ENCODE measurements around the gene SDK2.

Gene SDK2

DNA sequence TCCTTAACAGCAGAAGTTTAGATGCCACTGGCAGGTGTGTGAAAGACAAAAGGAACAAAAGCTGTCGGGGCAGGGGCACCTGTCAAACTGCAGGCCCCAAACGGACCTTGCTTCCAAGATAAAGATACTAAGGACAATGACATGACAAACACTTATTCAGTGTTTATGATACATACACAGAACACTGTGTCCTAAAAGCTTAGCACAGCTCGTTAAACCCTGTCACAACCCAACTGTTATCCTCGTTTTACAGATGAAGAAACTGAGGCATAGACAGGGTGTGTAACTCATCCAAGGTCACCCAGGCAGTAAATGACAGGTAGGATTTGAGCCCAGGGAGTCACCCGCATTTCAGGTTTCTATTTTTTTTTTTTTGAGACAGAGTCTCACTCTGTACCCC lies 9.6 kb downstream of the SDK2 start:
- DNase-seq (ENCODE audit: low read depth) = no peak

DNA sequence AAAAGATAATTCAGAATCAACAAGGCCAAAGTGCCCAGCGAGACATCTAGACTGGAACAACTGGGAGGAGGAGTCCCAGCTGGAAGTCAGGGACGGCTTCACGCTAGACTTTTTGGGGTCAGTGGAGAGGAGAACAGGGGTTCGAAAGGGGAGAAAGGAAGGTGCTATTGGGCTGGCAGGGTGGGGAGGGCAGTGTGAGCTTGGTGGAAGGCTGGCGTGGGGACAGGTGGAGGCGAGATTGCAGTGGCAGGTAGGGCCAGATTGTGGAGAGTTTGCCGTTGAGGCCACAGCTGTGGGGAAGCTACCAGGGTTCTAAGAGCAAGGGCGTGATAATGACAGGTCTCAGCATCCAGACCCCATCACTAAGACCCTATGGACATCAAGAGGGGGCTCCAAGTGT lies 10.5 kb downstream of the SDK2 start:
- DNase-seq (ENCODE audit: low read depth) = no peak

DNA sequence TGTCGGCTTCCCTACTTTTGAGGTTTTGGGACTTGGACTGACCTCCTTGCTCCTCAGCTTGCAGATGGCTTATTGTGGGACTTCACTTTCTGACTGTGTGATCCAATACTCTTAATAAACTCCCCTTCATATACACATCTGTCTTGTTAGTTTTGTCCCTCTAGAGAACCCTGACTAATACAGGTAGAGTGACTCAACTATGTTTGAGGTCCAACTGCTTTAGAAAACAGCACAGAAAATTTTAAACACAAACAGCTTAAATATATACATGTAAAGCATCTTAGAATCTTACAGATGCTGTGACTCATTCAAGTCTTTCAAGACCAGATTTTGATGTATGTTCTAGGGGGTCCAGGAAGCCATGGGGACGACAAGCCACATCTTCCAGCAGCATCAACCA lies 11.7 kb downstream of the SDK2 start:
- no peak for DNase-seq (ENCODE audit: low read depth)

DNA sequence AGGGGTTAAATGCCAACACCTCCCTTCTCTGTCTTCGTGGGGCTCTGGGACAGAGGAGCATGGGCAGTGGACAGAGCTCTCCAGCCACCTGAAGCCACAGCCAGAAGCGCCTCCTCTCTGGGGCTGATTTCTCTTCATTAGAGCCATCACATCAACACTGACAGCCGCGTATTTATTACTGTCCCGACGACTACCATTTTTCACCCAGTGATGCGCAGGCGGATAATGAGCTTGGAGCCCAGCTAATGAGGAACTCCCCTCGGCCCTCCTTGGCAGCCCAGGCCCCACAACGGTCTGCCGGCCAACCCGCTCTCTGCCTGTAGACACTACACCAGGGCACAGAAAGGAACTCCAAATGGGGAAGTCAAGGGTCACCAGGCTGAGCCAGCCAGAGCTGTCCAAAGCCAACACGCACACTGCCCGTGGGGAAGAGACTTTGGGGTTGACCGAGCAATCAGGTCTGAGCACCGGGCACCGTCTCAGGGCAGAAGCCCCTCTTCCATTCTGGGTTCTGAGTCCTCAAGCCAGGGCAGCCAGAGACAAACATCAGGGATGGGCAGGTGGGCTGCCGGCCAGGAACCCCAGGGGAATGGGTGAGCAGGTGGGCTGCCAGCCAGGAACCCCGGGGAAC lies 13.2 kb downstream of the SDK2 start:
- no peak for DNase-seq (ENCODE audit: low read depth)

DNA sequence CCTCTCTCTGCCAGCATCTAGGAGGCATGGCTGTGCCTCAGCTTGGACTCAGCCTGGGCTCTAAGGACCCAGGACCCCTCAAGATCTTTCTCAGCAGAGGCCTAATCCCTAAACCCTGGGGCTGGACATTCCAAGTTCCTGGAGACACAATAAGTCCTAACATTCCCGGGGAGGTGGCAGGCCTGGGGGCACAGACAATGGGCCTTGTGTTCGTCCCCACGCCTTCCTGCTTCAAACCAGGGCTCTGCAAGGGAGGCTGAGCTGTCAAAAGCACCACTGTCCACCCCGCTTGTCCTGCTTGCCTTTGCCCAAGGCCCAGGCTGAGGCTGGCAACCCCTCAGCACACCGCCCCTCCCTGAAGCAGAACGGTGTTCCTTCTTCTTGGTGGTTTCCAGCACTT lies 13.7 kb downstream of the SDK2 start:
- DNase-seq (ENCODE audit: low read depth) = no peak

DNA sequence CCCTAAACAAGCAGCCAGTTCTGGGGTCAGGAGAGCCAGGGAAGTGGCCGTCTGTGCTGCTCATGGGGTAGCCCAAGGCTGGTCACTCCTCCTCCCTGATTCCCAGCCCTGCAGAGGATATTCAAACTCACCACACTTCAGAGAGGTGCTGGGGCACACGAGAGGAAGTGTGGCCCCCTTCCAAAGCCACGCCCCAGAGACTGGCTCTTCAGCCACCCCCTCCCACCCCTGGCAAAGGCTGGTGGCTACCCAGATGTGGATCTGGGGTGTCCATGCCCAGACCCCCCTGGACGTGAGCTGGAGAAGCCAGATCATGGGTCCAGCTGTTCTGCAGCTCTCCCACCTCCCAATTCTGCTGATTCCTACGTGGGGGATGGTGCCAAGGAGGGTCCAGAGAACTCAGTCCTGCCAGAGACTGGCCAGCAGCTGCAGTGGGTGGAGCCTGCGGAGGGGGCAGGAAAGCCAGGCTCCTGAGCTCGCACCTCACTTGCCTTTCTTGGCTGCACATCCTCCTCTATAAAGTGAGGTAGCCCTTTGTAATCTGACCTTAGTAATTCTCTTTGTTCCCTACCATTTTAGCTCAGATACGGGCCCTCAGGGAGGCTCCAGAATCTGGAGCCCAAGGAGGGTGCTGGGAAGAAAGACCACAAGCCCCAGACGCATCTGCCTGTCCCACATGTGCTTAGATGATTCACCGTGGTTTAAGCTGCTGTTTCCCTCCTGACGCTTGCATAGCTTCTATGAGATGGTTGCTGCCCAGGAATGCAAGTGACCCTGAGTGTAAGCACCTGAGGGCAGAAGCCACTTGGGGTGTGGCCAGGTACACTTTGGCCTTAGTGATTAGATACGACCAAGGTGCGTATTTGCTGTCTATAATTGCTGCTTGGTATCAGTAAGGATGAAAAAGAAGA lies 15.3 kb downstream of the SDK2 start:
- DNase-seq (ENCODE audit: low read depth) = no peak

DNA sequence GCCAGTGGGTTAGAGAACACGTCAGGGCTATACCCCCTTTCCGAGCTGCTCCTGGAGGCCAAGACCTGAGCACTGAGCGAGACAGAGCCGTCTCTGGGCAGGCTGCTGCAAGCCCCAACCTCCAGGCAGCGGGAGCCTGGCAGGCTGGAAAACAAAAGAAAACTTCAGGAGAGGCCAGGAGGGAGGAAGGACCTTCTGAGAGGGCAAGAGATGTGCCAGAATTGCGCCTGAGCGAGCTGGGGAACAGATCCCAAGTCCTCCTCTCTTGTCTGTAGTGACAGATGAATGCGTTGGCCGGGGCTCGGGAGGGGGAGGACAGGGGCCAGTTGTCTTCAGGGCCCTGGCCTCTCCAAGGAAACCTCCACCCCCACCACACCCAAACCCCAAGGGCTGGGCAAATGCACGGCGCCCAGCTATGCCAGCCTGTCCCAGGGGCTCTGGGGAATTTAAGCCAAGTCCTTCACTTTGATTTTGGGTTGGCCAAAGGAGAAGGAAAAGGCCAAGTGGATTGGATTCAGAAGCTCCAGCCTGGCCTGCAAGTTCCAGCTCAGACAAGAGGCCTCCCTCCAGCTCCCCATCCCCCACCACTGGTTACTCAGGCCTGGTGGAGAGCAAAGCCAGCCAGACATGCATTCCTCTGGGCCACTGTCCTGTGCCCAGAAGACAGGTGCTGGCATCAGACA lies 18.1 kb downstream of the SDK2 start:
- no peak for DNase-seq (ENCODE audit: low read depth)

DNA sequence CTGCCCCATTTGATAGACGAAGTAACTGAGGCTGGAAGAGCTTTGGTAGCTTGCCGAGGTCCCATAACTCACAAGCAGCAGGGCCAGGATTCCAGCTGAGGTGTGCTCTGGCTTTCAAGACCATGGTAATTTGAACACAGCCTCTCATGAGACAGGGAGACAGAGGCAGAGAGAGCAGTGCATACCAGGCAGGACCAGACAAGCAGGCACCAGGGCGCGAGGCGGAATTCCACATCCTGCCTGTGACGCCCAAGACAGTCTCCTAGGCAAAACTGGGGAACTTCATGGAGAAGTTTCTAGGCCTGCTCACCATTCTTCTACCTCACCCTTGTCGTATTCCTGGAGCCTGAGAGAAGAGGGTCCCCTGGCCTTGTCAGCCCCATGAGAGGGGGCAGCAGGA lies 19.2 kb downstream of the SDK2 start:
- no peak for DNase-seq (ENCODE audit: low read depth)

DNA sequence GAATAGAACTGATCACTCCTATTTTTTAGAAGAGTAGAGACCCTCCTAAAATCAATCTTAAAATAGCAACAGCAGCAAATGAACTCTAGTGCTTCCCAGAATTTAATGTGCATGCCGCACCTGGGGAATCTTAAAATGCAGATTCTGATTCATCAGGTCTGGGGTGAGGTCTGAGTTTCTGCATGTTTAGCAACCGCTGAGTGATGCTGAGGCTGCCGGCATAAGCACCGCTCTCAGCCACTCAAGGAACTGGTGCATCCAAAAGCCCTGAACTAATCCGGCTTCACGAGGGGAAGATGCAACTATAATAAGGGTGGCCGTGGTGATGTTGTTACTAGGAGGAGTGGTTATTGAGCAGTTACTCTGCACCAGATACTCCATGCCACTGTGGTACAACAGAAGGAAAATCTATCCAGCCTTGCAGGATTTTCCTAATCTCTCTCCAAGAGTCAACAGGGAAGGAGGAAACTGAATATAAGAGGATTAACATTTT lies 19.7 kb downstream of the SDK2 start:
- no peak for DNase-seq (ENCODE audit: low read depth)

DNA sequence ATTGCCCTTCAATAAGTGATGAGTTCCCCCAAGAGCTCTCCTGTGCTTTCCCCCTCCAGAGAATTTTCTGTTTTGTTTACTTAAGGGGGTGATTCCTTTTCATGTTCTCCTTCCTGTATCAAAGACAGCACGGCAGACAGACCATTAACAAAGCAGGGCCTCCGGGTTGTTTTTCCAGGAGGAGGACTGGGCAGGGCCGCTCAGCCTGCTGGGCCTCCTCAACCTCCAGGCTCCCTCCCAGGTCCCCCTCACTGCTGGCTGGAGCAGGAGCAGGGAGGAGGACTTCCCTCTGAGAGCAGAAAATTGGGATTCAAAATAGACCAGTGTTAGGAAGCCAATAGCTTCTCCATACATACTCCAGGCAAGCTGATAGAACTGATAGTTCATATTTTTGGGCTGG lies 20.4 kb downstream of the SDK2 start:
- DNase-seq (ENCODE audit: low read depth) = no peak

DNA sequence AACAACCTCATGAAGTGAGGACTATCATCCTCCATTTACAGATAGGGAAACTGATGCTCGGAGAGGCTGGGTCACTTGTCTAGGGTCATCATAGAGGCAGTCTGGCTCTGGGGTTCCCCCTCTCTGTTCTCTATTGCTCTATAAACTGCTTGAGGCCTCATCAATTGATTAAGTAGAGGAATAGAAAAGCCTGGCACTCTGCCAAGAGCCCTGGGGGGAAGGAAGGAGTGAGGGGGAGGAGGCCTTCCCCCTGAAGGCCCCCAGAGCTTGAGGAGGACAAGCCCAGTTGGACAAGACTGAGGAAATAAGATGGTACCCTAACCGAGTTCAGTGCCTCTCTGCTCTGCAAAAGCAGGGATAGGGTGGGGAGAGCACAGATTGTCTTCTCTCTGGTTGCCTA lies 21.0 kb downstream of the SDK2 start:
- DNase-seq (ENCODE audit: low read depth) = no peak

DNA sequence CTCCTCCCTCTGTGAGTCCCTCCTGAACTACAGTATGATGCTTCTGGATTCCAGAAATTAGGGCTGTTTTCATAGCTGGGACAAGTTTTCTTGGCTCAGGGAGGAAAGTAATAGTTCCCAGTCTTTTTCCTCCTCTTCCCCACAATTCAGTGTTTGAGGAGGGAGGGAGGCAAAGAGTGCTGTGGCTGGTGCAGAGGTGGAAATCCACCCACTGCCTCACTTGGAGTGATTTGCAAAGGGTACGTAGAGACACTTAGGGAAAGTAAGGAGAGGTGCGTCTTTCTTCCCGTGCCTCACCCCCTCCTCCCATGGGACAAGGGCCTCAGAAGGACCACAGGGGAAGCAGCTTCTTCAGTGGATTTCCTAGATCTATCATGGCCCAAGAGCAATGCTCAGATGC lies 21.9 kb downstream of the SDK2 start:
- no peak for DNase-seq (ENCODE audit: low read depth)

DNA sequence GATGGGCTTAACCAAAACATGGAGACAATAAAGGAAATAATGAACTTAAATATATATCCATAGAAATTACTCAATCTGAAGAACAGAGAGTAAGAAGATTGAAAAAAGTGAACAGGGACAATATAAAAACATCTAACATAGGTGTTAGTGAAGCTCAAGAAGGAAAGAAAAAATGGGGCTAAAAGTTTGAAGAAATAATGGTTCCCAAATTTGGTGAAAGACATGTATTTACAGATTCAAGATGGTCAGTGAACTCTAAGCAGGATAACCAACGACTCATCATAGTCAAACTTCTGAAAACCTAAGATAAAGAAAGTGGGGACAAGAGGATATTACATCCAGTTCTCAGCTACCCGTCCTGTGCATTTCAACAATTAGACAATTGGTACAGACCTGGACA lies 22.6 kb downstream of the SDK2 start:
- no peak for DNase-seq (ENCODE audit: low read depth)

DNA sequence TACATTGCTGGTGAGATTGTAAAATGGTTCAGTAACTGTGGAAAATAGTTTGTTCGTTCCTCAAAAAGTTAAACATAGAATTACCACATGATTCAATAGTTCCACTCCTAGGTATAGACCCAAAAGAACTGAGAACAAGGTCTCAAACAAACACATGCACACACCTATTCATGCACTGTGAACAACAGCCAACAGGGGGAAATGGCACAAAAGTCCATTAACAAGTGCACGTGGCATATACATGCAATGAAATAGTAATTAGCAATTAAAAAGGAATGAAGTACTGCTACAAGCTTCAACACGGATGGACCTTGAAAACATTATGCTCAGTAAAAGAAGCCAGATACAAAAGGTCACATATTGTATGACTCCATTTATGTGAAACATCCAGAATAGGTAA lies 23.8 kb downstream of the SDK2 start:
- DNase-seq (ENCODE audit: low read depth) = no peak

DNA sequence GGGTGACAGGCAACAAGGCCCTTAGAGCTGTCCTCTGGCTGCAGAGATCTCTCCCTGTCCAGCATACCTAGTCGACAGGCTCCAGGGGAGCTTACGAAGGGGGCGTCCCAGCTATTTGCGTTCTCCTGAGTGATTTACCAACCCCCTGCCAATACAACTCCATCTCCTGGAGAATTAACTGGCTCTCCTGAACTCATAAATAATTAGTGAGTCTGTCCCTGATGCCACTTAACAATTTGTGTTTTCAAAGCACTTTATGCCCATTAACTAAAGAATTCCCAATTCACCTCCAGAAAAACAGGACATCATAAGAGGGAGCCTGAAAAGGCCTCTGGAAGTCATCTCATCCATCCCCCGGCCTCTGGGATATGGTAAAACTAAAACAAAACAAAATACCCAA lies 26.7 kb downstream of the SDK2 start:
- DNase-seq (ENCODE audit: low read depth) = no peak

DNA sequence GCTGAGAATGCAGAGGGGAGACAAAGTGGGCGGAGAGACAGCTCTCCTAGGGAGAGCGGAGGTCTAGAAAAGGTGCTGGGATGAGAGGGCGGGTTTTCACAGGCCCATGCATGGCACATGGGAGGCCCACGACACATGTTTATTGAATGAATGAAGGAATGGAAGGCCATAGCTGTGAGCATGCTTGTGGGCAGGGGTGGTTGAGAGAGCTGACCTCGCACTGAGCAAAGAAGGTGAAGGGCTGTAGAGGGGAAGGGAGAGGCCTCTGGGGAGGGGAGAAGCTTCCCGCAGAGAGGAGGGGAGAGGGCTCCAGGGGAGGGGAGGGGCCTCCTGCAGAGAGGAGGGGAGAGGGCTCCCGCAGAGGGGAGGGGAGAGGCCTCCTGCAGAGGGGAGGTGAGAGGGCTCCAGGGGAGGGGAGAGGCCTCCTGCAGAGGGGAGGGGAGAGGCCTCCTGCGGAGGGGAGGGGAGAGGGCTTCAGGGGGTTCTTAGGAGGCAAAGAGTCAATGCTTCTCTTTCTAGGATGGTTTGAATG lies 27.3 kb downstream of the SDK2 start:
- no peak for DNase-seq (ENCODE audit: low read depth)

DNA sequence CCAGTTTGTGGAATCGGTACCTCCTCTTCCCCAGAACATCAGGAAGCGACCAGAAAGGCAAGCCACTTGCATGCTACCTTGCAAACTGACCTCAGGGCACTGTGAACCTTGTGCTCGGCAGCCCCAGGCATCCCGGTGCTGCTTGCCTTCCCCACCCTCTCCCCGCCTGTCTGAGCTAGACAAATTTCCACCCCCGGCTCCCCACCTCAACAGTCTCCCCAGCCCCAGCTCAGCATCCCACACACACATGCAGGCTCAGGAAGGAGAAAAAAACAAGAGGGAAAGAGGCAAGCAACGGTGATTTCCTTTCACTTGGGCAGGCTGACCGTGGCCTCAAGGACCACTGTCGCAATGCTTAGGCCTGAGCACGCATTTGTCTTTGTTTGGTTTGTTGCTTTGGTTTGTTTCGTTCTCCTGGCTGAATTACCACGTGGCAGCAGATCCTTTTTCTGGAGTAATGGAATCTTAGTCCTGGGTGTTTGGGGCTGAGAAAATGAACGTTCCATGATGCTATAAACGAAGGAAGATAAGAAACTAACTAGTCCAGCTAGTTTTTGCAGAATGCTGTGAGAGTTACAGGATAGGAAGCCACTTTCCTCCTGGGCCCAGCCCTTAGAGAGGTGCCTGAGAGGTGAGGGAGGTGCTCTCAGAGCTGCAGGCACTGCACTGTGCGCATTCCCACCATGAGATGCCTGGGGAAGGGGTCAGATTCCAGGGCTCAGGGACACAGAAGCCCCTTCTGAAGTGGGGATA lies 27.9 kb downstream of the SDK2 start:
- DNase-seq (ENCODE audit: low read depth) = no peak

DNA sequence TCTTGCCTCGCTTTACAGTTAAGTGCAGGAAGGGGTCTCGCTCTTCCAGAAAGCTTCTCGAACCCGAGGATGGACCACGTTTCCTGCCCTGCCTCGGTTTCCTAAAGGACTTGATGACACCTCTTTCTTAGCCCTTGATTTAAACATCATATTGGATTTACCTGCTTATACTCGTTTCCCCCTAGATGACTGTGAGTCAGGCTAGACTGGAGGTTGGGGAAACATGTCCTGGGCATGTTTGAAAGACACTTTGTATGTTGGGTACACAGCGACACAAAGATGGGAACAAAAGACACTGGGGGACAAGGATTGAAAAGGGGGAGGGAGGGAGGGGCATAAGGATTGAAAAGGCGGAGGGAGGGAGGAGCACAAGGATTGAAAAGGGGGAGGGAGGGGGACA lies 30.0 kb downstream of the SDK2 start:
- DNase-seq (ENCODE audit: low read depth) = no peak

DNA sequence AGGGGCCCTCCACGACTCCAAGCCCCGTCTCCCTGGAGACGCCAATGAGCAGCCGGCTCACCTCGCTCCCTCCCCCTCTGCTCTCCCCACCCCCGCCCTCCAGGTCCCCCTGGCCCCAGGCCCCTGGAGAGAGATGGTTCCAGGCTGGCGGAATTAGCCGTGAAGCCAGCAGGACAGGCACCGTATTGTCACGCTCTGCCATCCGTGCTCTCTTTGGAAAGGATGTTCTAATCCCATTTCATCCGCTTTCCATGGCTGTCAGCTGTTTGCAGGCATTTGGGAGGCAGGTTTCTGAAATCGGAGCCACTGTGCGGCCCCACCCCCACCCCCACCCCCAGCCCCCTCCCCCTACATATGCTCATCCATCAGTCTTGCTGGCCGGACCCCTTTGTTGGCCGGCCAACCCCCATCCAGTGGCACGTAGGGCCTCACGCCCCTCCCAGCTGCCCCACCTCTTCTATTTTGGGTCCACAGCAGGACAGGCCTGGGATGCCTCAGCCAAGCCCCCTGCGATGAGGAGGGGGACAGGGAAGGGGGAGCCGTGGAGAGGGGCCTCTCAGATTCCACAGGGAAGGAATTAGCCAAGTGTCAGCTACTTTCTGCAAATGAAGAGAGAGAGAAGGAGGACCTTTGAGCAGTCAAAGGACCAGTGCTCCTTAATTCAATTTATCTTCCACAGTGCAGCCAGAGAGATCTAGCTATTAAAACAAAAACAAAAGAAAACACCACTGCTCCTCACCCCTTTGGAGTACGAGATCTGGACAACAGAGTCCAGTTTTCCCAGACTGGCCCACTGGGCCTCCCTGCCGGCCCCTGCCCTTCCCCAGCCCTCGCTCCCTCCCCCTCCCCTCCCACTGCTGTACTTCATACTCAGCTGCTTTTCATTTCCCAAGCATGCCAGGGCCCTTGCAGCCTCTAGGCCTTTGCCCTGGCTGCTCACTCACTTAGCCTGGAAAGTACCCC lies 30.7 kb downstream of the SDK2 start:
- no peak for DNase-seq (ENCODE audit: low read depth)

DNA sequence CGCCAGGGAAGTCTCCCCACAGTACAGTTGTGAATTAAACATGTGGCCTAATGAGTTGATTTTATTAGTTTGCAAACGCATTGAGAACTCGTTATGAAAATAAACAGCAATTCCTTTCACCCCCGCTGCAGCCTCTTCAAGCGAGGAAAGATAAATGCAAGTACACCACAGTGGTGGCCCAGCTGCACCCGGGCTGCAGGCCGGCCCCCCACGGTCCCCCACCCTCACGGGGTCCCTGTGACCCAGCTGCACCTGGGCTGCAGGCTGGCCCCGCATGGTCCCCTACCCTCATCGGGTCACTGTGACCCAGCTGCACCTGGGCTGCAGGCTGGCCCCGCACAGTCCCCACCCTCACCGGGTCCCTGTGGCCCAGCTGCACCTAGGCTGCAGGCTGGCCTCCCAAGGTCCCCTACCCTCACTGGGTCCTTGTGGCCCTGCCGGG lies 32.2 kb downstream of the SDK2 start:
- DNase-seq (ENCODE audit: low read depth) = no peak

DNA sequence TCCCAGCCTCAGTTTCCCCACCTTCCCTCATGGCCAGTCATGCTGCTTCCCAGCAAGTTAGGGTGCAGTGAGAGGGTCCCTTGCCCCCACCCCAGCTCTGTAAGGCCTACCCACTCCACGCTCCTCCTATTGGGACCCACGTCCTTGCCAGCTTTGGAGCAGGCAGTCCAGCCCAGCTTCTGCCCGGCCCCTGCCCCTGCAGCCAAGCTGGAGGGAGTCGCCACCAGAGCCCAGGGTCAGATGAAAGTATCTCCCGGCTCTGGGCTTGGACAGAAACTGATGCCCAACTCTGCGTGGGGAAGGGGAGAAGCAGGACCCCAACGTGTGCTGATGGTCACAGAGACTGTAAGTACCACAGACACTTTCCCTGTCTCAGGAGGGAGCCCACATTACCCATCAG lies 32.6 kb downstream of the SDK2 start:
- no peak for DNase-seq (ENCODE audit: low read depth)
